Gastrocnemius medialis (tissue), 4 donors: ENCODE measurements around the gene ERCC2.

Source experiments
- POLR2A ChIP-seq, 2 donors: fragments of 450-650 bp; IDR thresholded peaks; one replicate each; pipeline ENCODE4 v1.6.1; 2017; ENCODE audit warnings: antibody characterized with exemption in 2 of 2, mild to moderate bottlenecking in 2 of 2, moderate library complexity in 2 of 2
- TF ChIP-seq, protein P1 (sequence below), 5 experiments: fragments of 450-650 bp in 3 of 5; fragments of 200-600 bp in 2 of 5; sonication (generic) in 2 of 5; IDR thresholded peaks in 4 of 5; conservative IDR thresholded peaks in 1 of 5; 1 replicate in 4 of 5; 2 replicates in 1 of 5; pipeline ENCODE4 v1.5.1; 2016 to 2019; ENCODE audit warnings: antibody characterized with exemption in 5 of 5, mild to moderate bottlenecking in 3 of 5, moderate library complexity in 3 of 5

DNA sequence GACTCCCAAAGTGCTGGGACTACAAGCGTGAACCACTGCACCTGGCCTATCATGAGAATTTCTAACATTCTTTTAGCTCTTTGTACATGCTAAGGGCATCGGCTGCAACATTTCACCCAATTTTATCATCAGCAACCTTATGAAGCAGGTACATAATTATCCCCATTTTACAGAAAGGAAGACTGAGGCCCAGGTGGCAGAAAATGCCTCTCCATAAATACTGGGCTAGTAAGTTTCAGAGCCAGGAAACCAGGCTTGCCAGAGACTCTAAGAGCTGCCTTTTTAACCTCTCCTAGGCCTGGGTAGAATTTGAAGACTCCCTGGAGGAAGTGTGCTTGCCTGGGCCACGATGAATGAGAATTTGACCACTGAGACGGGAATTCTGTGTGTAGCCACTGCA lies 2.2 kb downstream of the ERCC2 start:
- TF ChIP-seq, protein P1, sequence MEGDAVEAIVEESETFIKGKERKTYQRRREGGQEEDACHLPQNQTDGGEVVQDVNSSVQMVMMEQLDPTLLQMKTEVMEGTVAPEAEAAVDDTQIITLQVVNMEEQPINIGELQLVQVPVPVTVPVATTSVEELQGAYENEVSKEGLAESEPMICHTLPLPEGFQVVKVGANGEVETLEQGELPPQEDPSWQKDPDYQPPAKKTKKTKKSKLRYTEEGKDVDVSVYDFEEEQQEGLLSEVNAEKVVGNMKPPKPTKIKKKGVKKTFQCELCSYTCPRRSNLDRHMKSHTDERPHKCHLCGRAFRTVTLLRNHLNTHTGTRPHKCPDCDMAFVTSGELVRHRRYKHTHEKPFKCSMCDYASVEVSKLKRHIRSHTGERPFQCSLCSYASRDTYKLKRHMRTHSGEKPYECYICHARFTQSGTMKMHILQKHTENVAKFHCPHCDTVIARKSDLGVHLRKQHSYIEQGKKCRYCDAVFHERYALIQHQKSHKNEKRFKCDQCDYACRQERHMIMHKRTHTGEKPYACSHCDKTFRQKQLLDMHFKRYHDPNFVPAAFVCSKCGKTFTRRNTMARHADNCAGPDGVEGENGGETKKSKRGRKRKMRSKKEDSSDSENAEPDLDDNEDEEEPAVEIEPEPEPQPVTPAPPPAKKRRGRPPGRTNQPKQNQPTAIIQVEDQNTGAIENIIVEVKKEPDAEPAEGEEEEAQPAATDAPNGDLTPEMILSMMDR (IDR thresholded peaks at IDR 0.05 in 4 of 5, conservative IDR thresholded peaks at IDR 0.05 in 1 of 5): no peak
- TF ChIP-seq POLR2A (IDR thresholded peaks at IDR 0.05): no peak
